ENCODE data around the gene DESI1. TPM values are rescaled to one million over a fixed set of nuclear protein-coding genes. Genes with fewer than 3 reads are reported as not detected.

The DESI1 gene
- total and polyA plus RNA-seq, 2 donors (not counting 1 experiment from before 2014, with no cell fraction given), result 17.3 to 26.3 TPM

- ATAC-seq (ENCODE audit: low read depth) (no peak), DNase-seq (no peak)
- Mint-ChIP-seq H3K4me3 (no peak overlapping the region), H3K27me3 (no peaks in the 10 kb centered on the region), H3K4me1 (no peaks in the 10 kb centered on the region), H3K27ac (no peak overlapping the region), H3K9me3 (ENCODE audit: insufficient read depth) (no peaks in the 10 kb centered on the region)
- peaks cover 15% of the 10 kb centered on the region for H4K20me1 ChIP-seq (ENCODE audit: control insufficient read depth, insufficient read depth, low read length, poor library complexity, severe bottlenecking)
- ChIA-PET POLR2A (no interaction called here), CTCF (interaction anchor here (0.6 to 1.1 kb wide), 3 partner anchors 10 to 621 kb away, joined by 3 read pairs; no protein-coding TSS in a partner anchor)
- H3K4me1 ChIP-seq (ENCODE audit: control insufficient read depth in 2 of 2, insufficient read depth in 2 of 2, low read length in 2 of 2), result no peaks in the 10 kb centered on the region
- no CpG with 5 or more reads among the region's 5 CpGs for WGBS (ENCODE audit: insufficient coverage)
- H3K4me3 ChIP-seq (ENCODE audit: control extremely low read depth in 1 of 5, extremely low read depth in 1 of 5, insufficient read depth in 1 of 5, low read depth in 2 of 5, low read length in 4 of 5), result no peak overlapping the region
- H3K27me3 ChIP-seq (replicated peaks in 1 of 4; ENCODE audit: control extremely low read depth in 1 of 4, control insufficient read depth in 3 of 4, insufficient read depth in 4 of 4, low read length in 3 of 4), result no peaks in the 10 kb centered on the region
- peaks cover 5 to 90% of the 10 kb centered on the region in 2 experiments for H3K36me3 ChIP-seq (replicated peaks in 1 of 2; ENCODE audit: control extremely low read depth in 1 of 2, control insufficient read depth in 1 of 2, extremely low read depth in 1 of 2, insufficient read depth in 2 of 2, low read length in 1 of 2)
- no peak for TF ChIP-seq EZH2 (IDR thresholded peaks at IDR 0.05; ENCODE audit: borderline replicate concordance, insufficient read depth, low read depth, low read length, poor library complexity, severe bottlenecking)
- H3K9me3 ChIP-seq (ENCODE audit: control extremely low read depth in 1 of 3, control insufficient read depth in 2 of 3, insufficient read depth in 1 of 3, low read length in 2 of 3), result no peaks in the 10 kb centered on the region
- H2AFZ ChIP-seq (ENCODE audit: insufficient read depth, low read depth, low read length, poor library complexity, severe bottlenecking), result no peak overlapping the region
- H3K9ac ChIP-seq (ENCODE audit: low read length), result no peak overlapping the region
- intact Hi-C loops (cut with micrococcal nuclease), result no loop called here
- H3K79me2 ChIP-seq (ENCODE audit: control insufficient read depth, insufficient read depth, low read length), result peaks cover 5% of the 10 kb centered on the region
- no peak overlapping the region for H3K4me2 ChIP-seq (replicated peaks; ENCODE audit: low read depth, low read length, poor library complexity, severe bottlenecking)
- no peak overlapping the region for H3K27ac ChIP-seq (ENCODE audit: low read length in 2 of 2)
Measured at GRCh38 chr22:41656556-41656955, 35.7 kb upstream of the DESI1 start.

GRCh38 chr22:41654322-41654721 is 33.5 kb upstream of the DESI1 start:
- Histone ChIP-seq H4K20me1 (ENCODE audit: control insufficient read depth, insufficient read depth, low read length, poor library complexity, severe bottlenecking) (peaks cover 25% of the 10 kb centered on the region), H3K79me2 (ENCODE audit: control insufficient read depth, insufficient read depth, low read length) (peaks cover 10% of the 10 kb centered on the region), H3K9me3 (ENCODE audit: control extremely low read depth in 1 of 3, control insufficient read depth in 2 of 3, insufficient read depth in 1 of 3, low read length in 2 of 3) (no peaks in the 10 kb centered on the region), H3K4me2 (replicated peaks; ENCODE audit: low read depth, low read length, poor library complexity, severe bottlenecking) (no peak overlapping the region), H3K27me3 (replicated peaks in 1 of 4; ENCODE audit: control extremely low read depth in 1 of 4, control insufficient read depth in 3 of 4, insufficient read depth in 4 of 4, low read length in 3 of 4) (no peaks in the 10 kb centered on the region), H3K4me3 (ENCODE audit: control extremely low read depth in 1 of 5, extremely low read depth in 1 of 5, insufficient read depth in 1 of 5, low read depth in 2 of 5, low read length in 4 of 5) (no peak overlapping the region), H3K27ac (ENCODE audit: low read length in 2 of 2) (no peak overlapping the region), H3K4me1 (ENCODE audit: control insufficient read depth in 2 of 2, insufficient read depth in 2 of 2, low read length in 2 of 2) (no peaks in the 10 kb centered on the region), H2AFZ (ENCODE audit: insufficient read depth, low read depth, low read length, poor library complexity, severe bottlenecking) (no peak overlapping the region), H3K36me3 (replicated peaks in 1 of 2; ENCODE audit: control extremely low read depth in 1 of 2, control insufficient read depth in 1 of 2, extremely low read depth in 1 of 2, insufficient read depth in 2 of 2, low read length in 1 of 2) (peaks cover 11 to 84% of the 10 kb centered on the region in 2 experiments), H3K9ac (ENCODE audit: low read length) (no peak overlapping the region)
- no peaks in the 10 kb centered on the region for H3K9me3 Mint-ChIP-seq (ENCODE audit: insufficient read depth)
- no peaks in the 10 kb centered on the region for H3K27me3 Mint-ChIP-seq
- 100% methylated on average over 3 of the region's 3 CpGs for WGBS (ENCODE audit: insufficient coverage)
- no peak for ATAC-seq (ENCODE audit: low read depth)
- TF ChIP-seq EZH2 (IDR thresholded peaks at IDR 0.05; ENCODE audit: borderline replicate concordance, insufficient read depth, low read depth, low read length, poor library complexity, severe bottlenecking) (no peak), CTCF (IDR thresholded peaks at IDR 0.05) (no peak)
- H3K27ac Mint-ChIP-seq, result no peak overlapping the region
- ChIA-PET CTCF (interaction anchor here (0.5 to 0.8 kb wide), 3 partner anchors 127 to 653 kb away, joined by 3 to 5 read pairs (median 3); no protein-coding TSS in a partner anchor), POLR2A (no interaction called here)
- H3K4me1 Mint-ChIP-seq, result no peaks in the 10 kb centered on the region
- intact Hi-C loops (cut with micrococcal nuclease), result no loop called here
- no peak overlapping the region for H3K4me3 Mint-ChIP-seq
- no peak for DNase-seq

Measured in B cell (primary cell).